Germinal center (tissue), 1 donor: ENCODE measurements around the gene ZCCHC7.
"Not testable (repeated sequence)": the region's sequence is repeated elsewhere in the genome, so short reads cannot be mapped to it uniquely, and the experiment has no call there.

Experiments
- DNase-seq: peaks from one replicate; pipeline ENCODE4 v3.0.0; 2012; ENCODE audit warnings: mixed read lengths, low spot score

Gene ZCCHC7

GRCh38 chr9:37119907-37120842 lies at the start of gene ZCCHC7:
TSS of gene ZCCHC7 (plus strand) at chr9:37120574.
- DNase-seq: peak; percentile 99

GRCh38 chr9:37074790-37075189 lies 45.6 kb upstream of the ZCCHC7 start:
- DNase-seq: not testable (repeated sequence)

GRCh38 chr9:37079370-37080164 lies 40.8 kb upstream of the ZCCHC7 start:
- DNase-seq: peak; percentile 94

GRCh38 chr9:37080165-37080628 lies 40.2 kb upstream of the ZCCHC7 start:
- not testable (repeated sequence) for DNase-seq

GRCh38 chr9:37081507-37081906 lies 38.9 kb upstream of the ZCCHC7 start:
- not testable (repeated sequence) for DNase-seq

GRCh38 chr9:37082214-37082765 lies 38.1 kb upstream of the ZCCHC7 start:
- no peak for DNase-seq

DNA sequence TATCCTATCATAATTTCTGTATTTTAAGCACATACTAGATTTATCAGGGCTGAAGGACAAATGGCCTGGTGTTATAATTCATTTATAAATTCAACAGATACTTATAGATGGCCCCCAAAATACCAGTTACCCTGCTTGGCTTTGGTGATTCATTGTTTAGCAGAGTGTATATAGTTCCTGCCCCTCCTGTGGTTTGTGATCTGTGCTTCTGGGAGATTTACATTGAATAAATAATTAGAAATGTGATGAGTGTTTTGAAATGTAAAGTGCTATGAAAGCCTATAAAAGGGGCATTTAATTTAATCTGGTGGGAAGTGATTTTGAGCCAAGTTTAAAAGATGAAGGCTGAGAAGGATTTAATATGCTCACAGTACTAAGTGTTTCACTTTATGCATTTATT lies 36.7 kb upstream of the ZCCHC7 start:
- DNase-seq: no peak

DNA sequence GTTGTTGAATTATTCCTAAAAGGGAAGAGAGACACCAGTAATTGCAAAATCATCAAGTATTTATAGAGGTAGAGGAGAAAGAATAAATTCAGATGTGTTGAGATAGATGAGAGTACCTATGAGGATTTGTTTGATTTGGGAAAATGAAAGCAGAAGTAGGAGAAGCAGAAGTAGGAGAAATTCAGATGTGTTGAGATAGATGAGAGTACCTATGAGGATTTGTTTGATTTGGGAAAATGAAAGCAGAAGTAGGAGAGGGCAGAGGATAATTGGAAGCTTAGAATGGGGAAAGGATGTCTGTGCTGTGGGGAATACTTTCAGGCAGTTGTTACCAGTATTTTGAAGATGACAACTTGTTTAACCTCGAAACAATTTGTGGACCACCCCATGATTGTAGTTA lies 35.1 kb upstream of the ZCCHC7 start:
- no peak for DNase-seq

DNA sequence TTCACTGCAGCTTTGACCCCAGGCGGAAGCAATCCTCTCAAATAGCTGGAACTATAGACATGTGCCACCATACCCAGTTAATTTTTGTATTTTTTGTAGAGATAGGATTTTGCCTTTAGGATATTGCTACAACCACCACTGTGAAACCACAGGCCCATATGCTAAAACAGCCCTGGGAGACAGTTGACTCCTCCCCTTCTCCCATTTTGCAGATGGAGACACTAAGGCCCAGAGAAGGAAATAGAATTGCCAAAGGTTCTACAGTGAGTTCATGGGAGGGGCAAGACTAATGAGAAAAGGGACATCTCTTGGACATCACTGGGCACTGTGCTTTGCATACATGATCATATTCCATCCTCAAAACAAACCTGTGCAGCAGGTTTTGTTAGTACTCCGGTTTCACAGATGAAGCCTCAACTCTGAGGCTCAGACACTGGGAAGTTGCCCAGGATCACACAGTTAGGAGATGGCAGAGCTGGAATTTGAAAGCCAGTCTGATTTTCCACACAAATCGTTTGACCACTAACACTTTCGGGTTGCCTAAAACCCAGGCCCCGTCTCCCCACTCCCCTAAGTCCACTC lies 27.6 kb upstream of the ZCCHC7 start:
- DNase-seq: not testable (repeated sequence)

GRCh38 chr9:37094751-37095150 lies 25.6 kb upstream of the ZCCHC7 start:
- DNase-seq: no peak

GRCh38 chr9:37096628-37097027 lies 23.7 kb upstream of the ZCCHC7 start:
- no peak for DNase-seq

DNA sequence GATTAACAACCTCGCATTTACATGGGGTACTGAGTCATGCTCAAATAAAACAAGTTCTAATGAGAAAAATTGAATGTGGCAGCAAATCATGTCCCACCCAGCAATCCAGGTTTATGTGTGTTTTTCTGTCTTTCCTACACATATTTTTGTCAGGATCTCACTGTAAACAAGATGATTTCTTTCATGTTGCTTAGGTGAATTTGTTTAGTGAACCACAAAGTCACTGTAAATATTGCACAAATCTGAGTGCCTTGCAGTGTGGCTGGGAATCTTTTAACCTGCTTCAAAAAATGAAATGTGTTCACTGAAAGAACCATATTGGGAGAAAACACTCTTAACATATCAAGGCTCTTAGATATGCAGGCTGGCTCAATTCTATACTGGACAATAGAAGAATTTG lies 23.1 kb upstream of the ZCCHC7 start:
- no peak for DNase-seq

DNA sequence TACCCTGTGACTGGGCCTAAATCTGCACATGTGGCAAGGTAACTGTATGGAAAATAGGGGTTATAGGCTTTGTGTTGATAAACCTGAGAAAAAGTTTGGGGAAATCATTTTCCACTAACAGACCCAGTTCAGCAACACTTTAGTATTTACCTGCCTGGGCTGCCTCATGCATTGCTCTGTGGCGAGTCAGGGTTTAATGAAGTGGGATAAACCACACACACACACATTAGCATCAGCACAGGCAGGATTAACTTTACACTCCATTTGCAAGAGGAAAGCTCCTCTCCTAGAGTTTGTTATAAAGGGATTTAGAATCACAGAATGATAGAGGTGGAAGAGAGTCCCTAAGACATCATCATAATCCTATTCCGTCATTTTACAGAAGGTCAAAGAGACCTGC lies 20.0 kb upstream of the ZCCHC7 start:
- DNase-seq: no peak

GRCh38 chr9:37100741-37101140 lies 19.6 kb upstream of the ZCCHC7 start:
- peak; percentile 22 for DNase-seq

DNA sequence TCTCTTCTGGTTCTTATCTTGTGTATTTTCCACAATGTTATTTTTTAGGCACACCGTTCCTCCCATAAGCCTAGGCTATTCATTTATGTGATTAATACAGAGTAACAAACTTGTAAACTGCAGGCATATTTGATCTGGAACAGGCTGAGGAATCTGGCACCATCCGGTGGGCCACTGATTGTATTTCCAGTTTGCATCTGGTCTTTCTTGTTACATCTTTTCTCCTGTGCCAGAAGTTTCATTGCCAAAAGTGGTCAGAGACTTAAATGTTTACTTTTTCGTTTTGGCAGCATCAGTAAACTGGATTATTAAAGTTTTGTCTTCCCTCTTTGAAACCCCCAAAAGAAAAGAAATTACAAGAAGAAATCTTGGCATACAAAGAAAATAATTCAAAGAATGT lies 17.9 kb upstream of the ZCCHC7 start:
- no peak for DNase-seq

GRCh38 chr9:37104183-37104889 lies 16.0 kb upstream of the ZCCHC7 start:
- DNase-seq: no peak

DNA sequence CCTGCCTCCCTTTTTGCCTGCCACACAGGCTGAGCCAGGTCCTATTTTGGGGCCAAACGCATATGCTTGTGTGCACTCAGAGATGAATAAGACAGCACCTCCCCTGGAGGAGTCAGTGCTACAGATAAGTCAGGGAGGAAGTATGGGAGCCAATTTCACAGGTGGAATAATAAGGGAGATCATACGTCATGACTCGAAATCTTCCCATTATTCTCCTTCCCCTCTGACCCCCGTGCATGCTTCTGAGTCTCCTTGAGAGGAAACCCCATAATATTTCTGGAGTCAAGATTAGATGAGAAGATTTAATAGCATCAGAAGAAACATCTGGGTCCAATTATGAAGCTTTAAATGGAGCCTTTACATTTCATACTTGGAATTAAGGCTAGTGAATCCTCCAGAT lies 15.1 kb upstream of the ZCCHC7 start:
- DNase-seq: no peak

- DNase-seq: no peak
Observed at GRCh38 chr9:37107701-37108100, 12.7 kb upstream of the ZCCHC7 start.

GRCh38 chr9:37114442-37114841 lies 5.9 kb upstream of the ZCCHC7 start:
- DNase-seq: not testable (repeated sequence)

DNA sequence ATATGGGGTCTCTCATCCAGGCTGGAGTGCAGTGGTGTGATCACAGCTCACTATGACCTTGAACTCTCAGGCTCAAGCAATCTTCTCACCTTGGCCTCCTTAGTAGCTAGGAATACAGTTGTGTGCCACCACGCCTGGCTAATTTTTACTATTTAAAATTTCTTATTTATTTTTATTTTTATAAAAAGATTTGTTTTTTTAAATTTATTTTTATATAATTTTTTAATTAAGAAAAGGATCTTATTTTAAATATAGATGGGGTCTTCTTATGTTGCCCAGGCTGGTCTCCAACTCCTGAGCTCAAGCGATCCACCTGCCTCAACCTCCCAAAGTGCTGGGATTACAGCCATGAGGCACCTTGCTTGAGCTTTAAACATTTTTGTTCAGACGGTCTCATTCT lies 2.4 kb upstream of the ZCCHC7 start:
- DNase-seq: no peak

GRCh38 chr9:37119360-37119759 lies 1.0 kb upstream of the ZCCHC7 start:
- DNase-seq: no peak
